GM19240 (cell line): ENCODE measurements around the gene MRPL14.
A peak's percentile ranks its signal among the peaks of the same experiment; 100 is the strongest.
"Not testable (repeated sequence)": the region's sequence is repeated elsewhere in the genome, so short reads cannot be mapped to it uniquely, and the experiment has no call there.

ENCODE experiments used
- DNase-seq: peaks from one replicate; pipeline ENCODE4 v3.0.0; 2011; ENCODE audit warnings: low spot score; ENCODE audit not compliant: insufficient read length

MRPL14 gene

GRCh38 chr6:44102527-44102926, 24.7 kb downstream of the MRPL14 start:
- DNase-seq = no peak

- no peak for DNase-seq
Observed at GRCh38 chr6:44101832-44102231, 25.4 kb downstream of the MRPL14 start.

- DNase-seq = no peak
Observed at GRCh38 chr6:44100088-44100550, 27.1 kb downstream of the MRPL14 start.

- no peak for DNase-seq
Observed at GRCh38 chr6:44099192-44099591, 28.1 kb downstream of the MRPL14 start.

- DNase-seq = no peak
Observed at GRCh38 chr6:44097782-44098317, 29.4 kb downstream of the MRPL14 start.

- peak; percentile 92 for DNase-seq
Observed at GRCh38 chr6:44096612-44097011, 30.6 kb downstream of the MRPL14 start.

- not testable (repeated sequence) for DNase-seq
Observed at GRCh38 chr6:44095243-44095623, 32.0 kb downstream of the MRPL14 start.

- DNase-seq = no peak
Observed at GRCh38 chr6:44094403-44095242, 32.6 kb downstream of the MRPL14 start.

GRCh38 chr6:44093750-44094402, 33.4 kb downstream of the MRPL14 start:
- DNase-seq = no peak

- DNase-seq = no peak
Observed at GRCh38 chr6:44093066-44093465, 34.2 kb downstream of the MRPL14 start.

GRCh38 chr6:44091981-44092884, 35.0 kb downstream of the MRPL14 start:
- DNase-seq = no peak

- DNase-seq = not testable (repeated sequence)
Observed at GRCh38 chr6:44091356-44091755, 35.9 kb downstream of the MRPL14 start.

- DNase-seq = no peak
Observed at GRCh38 chr6:44090465-44090864, 36.8 kb downstream of the MRPL14 start.

- DNase-seq = no peak
Observed at GRCh38 chr6:44088827-44089590, 38.2 kb downstream of the MRPL14 start.

- DNase-seq = no peak
Observed at GRCh38 chr6:44087623-44088022, 39.6 kb downstream of the MRPL14 start.

- no peak for DNase-seq
Observed at GRCh38 chr6:44086931-44087574, 40.2 kb downstream of the MRPL14 start.

GRCh38 chr6:44085219-44085618, 42.0 kb downstream of the MRPL14 start:
- DNase-seq = no peak

- DNase-seq = no peak
Observed at GRCh38 chr6:44084231-44085014, 42.8 kb downstream of the MRPL14 start.

GRCh38 chr6:44082872-44083321, 44.4 kb downstream of the MRPL14 start:
- no peak for DNase-seq
